Esophagus (tissue), 2 donors: ENCODE measurements around the gene KDM5A. TPM values are rescaled to one million over a fixed set of nuclear protein-coding genes. Genes with fewer than 3 reads are reported as not detected.

ENCODE experiments used
- H3K27ac ChIP-seq, 2 donors: one replicate each; pipeline ENCODE4 v1.5.1; 2013; ENCODE audit warnings: low read depth in 2 of 2, mild to moderate bottlenecking in 2 of 2, inconsistent platforms in 1 of 2, low read length in 1 of 2, moderate library complexity in 1 of 2
- H3K27me3 ChIP-seq, 2 donors: one replicate each; pipeline ENCODE4 v1.6.1; 2013; ENCODE audit warnings: low read length in 2 of 2, control low read depth in 1 of 2, mild to moderate bottlenecking in 1 of 2; ENCODE audit not compliant: insufficient read depth in 2 of 2, control insufficient read depth in 1 of 2
- H3K36me3 ChIP-seq, 2 donors: one replicate each; pipeline ENCODE4 v1.6.1; 2013; ENCODE audit warnings: low read length in 1 of 2; ENCODE audit not compliant: control insufficient read depth in 2 of 2, insufficient read depth in 2 of 2
- H3K4me1 ChIP-seq, 2 donors: one replicate each; pipeline ENCODE4 v1.6.1; 2013; ENCODE audit warnings: low read length in 1 of 2; ENCODE audit not compliant: control insufficient read depth in 2 of 2, insufficient read depth in 2 of 2
- H3K4me3 ChIP-seq, 2 donors: one replicate each; pipeline ENCODE4 v1.5.1; 2013; ENCODE audit warnings: low read length in 2 of 2, mild to moderate bottlenecking in 2 of 2, low read depth in 1 of 2, moderate library complexity in 1 of 2
- H3K9me3 ChIP-seq, 2 donors: one replicate each; pipeline ENCODE4 v1.6.1; 2013; ENCODE audit warnings: mild to moderate bottlenecking in 2 of 2, low read depth in 1 of 2, low read length in 1 of 2, moderate library complexity in 1 of 2; ENCODE audit not compliant: control insufficient read depth in 2 of 2, insufficient read depth in 1 of 2
- WGBS, 2 donors: extraction: QIAGEN DNeasy Blood & Tissue Kit; methylation state at CpG; one replicate each; pipeline ENCODE4 v1.1.7; 2013; 5-methylcytosine and 5-hydroxymethylcytosine counted together
- polyA plus RNA-seq, 2 donors: library from polyadenylated mRNA; stranded (reverse); fragments of 200-250 nt; gene quantifications; one replicate each; pipeline ENCODE4 v1.2.3, GENCODE V29; 2013
- donor health status: healthy with polysubstance abuse.
- donor health status: Bipolar disorder and iron deficiency.

KDM5A gene
- polyA plus RNA-seq, 2 donors, result 6.6 to 6.8 TPM

GRCh38 chr12:267581-268482 is 121.3 kb downstream of the KDM5A start:
- H3K4me1 ChIP-seq, result no peaks in the 10 kb centered on the region
- WGBS, 2 donors, result 33 to 37% methylated on average over 14 of the region's 14 CpGs
- no peaks in the 10 kb centered on the region for H3K9me3 ChIP-seq
- H3K36me3 ChIP-seq, result no peaks in the 10 kb centered on the region
- no peak overlapping the region for H3K27ac ChIP-seq
- no peaks in the 10 kb centered on the region for H3K27me3 ChIP-seq
- H3K4me3 ChIP-seq, result no peak overlapping the region

- H3K4me3 ChIP-seq, result no peak overlapping the region
- H3K36me3 ChIP-seq, result no peaks in the 10 kb centered on the region
- no peaks in the 10 kb centered on the region for H3K4me1 ChIP-seq
- WGBS, 2 donors, result 31% methylated on average over 3 of the region's 3 CpGs
- no peaks in the 10 kb centered on the region for H3K27me3 ChIP-seq
- no peak overlapping the region for H3K27ac ChIP-seq
- no peaks in the 10 kb centered on the region for H3K9me3 ChIP-seq
Measured at GRCh38 chr12:265096-265495, 124.0 kb downstream of the KDM5A start.

GRCh38 chr12:264269-264668 is 124.9 kb downstream of the KDM5A start:
- WGBS, 2 donors, result 73 to 81% methylated on average over 3 of the region's 3 CpGs
- Histone ChIP-seq H3K4me3 (no peak overlapping the region), H3K27ac (no peak overlapping the region), H3K4me1 (no peaks in the 10 kb centered on the region), H3K36me3 (no peaks in the 10 kb centered on the region), H3K27me3 (no peaks in the 10 kb centered on the region), H3K9me3 (no peaks in the 10 kb centered on the region)

GRCh38 chr12:263574-263973 is 125.5 kb downstream of the KDM5A start:
- Histone ChIP-seq H3K36me3 (no peaks in the 10 kb centered on the region), H3K27ac (no peak overlapping the region), H3K27me3 (no peaks in the 10 kb centered on the region), H3K9me3 (no peaks in the 10 kb centered on the region), H3K4me3 (no peak overlapping the region), H3K4me1 (no peaks in the 10 kb centered on the region)
- WGBS, 2 donors, result 83 to 84% methylated on average over 9 of the region's 9 CpGs

- no peak within 1 kb of the TSS for H3K27ac ChIP-seq
- H3K9me3 ChIP-seq, result no peaks in the 10 kb centered on the region
- WGBS, 2 donors, result 28 to 29% methylated on average over 6 to 7 of the region's 7 CpGs
- no peaks in the 10 kb centered on the region for H3K36me3 ChIP-seq
- H3K4me1 ChIP-seq, result no peaks in the 10 kb centered on the region
- no peak within 1 kb of the TSS for H3K4me3 ChIP-seq
- H3K27me3 ChIP-seq, result no peaks in the 10 kb centered on the region
Measured at GRCh38 chr12:262817-263216, 126.3 kb downstream of the KDM5A start, which contains the start of gene SLC6A13. Gene SLC6A13 (minus strand): TSS chr12:262836. CDS start chr12:260052, 2,784 bp downstream.

GRCh38 chr12:262113-262512 is 127.0 kb downstream of the KDM5A start:
- Histone ChIP-seq H3K27me3 (no peaks in the 10 kb centered on the region), H3K27ac (no peak overlapping the region), H3K4me3 (no peak overlapping the region), H3K4me1 (no peaks in the 10 kb centered on the region), H3K9me3 (no peaks in the 10 kb centered on the region), H3K36me3 (no peaks in the 10 kb centered on the region)

- WGBS, 2 donors, result 66 to 67% methylated on average over 14 of the region's 14 CpGs
- H3K4me3 ChIP-seq, result no peak overlapping the region
- no peak overlapping the region for H3K27ac ChIP-seq
- H3K4me1 ChIP-seq, result no peaks in the 10 kb centered on the region
- no peaks in the 10 kb centered on the region for H3K36me3 ChIP-seq
- H3K9me3 ChIP-seq, result no peaks in the 10 kb centered on the region
- H3K27me3 ChIP-seq, result no peaks in the 10 kb centered on the region
Measured at GRCh38 chr12:257521-258321, 131.4 kb downstream of the KDM5A start.

GRCh38 chr12:256958-257357 is 132.2 kb downstream of the KDM5A start:
- H3K27me3 ChIP-seq, result no peaks in the 10 kb centered on the region
- H3K27ac ChIP-seq, result no peak overlapping the region
- 81 to 87% methylated on average over 3 of the region's 3 CpGs for WGBS, 2 donors
- no peak overlapping the region for H3K4me3 ChIP-seq
- H3K36me3 ChIP-seq, result no peaks in the 10 kb centered on the region
- no peaks in the 10 kb centered on the region for H3K4me1 ChIP-seq
- H3K9me3 ChIP-seq, result no peaks in the 10 kb centered on the region

- Histone ChIP-seq H3K27me3 (no peaks in the 10 kb centered on the region), H3K4me3 (no peak overlapping the region), H3K36me3 (no peaks in the 10 kb centered on the region), H3K9me3 (no peaks in the 10 kb centered on the region), H3K4me1 (no peaks in the 10 kb centered on the region), H3K27ac (no peak overlapping the region)
- 91 to 94% methylated on average over 6 of the region's 6 CpGs for WGBS, 2 donors
Measured at GRCh38 chr12:256225-256624, 132.9 kb downstream of the KDM5A start.
